Superior temporal gyrus (tissue), 1 donor: Measurements from ENCODE around the gene CNPY1.
"Not testable (repeated sequence)": the region's sequence is repeated elsewhere in the genome, so short reads cannot be mapped to it uniquely, and the experiment has no call there.

ENCODE experiments used
- DNase-seq: peaks from one replicate; pipeline ENCODE4 v3.0.0-alpha.2; 2016; ENCODE audit errors: extremely low spot score

CNPY1 gene

DNA sequence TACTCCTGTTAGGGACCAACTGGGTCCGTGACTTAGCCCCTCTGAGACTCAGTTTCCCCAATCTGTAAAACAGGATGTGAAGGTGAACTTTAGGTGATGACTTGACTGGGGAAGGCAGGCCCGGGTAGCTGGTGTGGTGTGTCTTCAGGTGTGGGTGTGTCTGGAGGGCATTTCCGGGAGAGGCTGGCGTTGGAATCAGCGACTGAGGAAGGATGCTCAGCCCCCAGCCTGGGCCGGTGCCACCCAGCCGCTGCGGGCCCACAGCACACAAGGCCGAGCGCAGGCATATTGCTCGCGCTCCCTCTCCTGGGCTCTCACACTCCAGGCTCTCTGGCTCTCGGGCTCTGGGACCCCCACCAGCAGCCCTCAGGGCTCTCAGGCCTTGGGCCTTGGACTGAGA lies 31.7 kb upstream of the CNPY1 start:
- DNase-seq: no peak

DNA sequence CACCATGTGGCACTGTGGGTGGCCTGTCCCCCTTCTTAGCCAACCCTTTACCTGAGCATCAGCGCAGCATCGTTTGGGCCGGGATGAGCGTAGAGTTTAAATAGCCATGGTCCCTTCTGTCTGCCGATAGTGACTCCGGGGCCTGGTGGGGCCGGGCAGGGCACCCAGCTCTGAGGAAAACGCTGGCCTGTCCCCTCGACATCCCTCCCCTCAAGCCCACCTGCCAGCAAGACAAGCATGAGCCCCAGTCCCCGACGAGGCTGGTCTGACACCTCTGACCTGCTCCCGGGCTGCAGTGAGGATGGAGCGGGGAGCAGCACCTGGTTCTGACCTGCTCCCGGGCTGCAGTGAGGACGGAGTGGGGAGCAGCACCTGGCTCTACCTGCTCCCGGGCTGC lies 31.1 kb upstream of the CNPY1 start:
- no peak for DNase-seq

DNA sequence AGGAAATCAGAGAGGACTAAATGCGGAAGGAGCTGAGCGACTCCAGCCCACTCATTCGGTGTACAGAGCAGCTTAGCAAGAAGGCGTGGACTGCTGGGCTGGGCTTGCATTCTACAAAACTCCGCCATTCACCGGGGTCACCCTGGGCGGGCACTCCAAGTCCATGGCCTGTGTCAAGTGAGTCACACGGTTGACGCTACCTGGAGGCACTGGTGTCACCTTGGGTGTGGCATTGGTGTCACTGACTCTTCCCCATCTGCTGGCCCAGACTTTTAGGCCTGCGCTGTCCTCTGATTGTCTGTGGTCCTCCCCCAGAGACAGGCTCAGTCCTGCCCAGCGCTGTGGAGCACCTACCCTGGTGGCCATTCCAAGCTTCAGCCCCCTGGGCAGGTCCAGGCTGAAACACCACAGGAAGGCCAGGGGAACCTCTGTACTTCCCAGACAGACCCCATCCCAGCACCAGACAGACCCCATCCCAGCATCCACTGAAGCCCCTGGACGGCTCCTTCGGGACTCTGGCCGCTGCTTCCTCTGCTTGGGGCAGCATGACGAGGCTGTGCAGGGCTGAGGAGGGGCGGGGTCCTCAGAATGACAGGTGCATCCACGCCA lies 30.6 kb upstream of the CNPY1 start:
- DNase-seq: no peak

DNA sequence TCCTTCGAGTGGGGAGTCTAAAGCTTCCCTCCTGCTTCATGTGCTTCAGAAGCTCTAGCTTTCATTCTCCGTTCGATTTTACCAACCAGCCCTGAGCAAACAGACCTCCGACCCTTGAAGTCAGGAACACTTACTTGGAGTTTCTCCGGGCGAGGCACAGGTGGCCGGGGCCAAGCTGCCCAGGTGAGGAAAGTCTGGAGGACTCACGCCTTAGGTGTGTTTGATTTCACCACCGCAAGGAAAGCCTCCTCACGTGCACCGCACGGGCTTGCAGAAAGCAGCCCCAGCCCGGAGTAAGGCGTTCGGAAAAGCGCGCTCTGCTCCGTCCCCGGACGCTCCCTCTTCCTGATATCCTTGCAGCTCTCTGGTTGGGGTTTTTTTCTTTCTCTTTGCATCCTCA lies 30.1 kb upstream of the CNPY1 start:
- no peak for DNase-seq

DNA sequence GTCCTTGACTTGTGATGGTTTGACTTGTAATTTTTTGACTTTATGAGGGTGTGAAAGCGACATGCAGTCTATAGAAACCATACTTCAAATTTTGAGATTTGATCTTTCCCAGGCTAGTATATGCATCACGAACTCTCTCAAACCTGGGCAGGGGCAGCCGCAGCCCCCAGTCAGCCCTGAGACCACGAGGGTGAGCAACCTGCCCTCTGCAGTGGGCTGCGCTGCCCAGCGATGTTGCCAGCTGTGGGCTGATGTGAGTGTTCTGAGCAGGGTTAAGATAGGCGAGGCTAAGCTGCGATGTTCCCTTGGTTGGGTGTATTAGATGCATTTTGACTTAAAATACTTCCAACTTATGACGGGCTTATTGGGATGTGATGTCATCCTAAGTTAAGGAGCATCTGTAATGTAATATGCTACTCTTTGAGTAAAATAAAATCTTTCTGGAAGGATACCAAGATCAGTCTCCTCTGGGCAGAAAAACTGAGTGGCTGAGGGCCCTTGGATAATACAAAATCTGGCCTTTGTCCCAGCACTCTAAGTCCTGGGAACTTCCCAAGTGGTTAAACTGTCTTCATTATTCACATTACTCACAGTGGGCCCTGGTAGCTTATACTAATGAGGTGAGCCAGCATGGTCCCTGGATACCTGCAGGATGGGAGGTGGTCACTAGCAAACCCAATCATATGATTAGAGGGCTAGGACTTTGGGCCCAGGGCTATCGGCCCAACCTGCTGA lies 28.4 kb upstream of the CNPY1 start:
- DNase-seq: no peak

DNA sequence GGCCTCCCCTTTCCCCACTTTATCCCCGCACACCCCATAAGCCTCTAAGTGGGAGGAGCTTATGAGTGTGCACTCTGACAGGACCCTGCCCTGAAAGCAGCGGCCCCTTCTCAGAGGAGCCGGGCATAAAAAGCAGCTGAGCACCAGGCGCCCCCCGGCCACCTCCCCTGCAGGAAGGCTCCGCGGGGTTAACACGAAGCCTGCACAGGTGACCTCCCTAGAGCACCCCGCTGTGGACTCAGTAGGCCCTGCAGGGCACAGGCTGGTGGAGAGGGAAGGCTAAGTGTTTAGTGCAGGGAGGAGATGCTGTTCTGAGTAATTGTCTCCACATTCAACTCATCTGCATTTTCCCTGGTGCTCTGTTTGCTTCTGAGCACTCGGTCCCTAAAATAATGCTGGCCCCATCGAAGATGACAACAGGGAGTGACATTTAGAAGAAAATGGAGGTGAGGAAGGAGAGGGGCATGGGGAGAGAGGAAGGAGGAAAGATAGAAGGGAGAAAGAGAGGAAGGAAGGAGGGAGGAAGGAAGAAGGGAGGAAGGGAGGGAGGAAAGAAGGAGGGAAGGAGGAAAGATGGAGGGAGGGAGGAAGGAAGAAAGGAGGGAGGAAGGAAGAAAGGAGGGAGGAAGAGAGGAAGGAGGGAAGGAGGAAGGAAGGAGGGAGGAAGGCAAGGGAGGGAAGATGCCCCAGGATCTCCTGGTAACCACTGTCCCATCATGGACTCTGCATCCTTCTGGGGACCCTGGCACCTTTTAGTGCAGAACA lies 25.4 kb upstream of the CNPY1 start:
- no peak for DNase-seq

DNA sequence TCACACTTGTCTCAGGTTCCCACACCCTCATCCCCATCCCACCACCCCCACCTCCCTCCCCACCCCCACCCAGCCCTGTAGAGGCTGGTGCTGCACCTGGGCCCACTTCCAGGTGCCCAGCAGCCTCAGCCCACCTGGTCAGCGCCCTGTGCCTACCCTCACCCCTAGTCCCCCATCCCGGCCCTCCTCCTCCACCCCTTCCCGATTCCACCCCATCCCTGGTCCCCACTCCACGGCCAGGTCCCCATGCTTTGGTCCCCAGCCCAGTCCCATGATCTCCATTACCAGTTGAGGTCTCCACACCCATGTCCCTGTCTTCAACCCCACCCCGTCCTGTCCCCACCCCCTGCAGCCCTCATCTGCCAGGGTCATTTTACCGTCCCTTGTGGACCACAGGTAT lies 24.6 kb upstream of the CNPY1 start:
- no peak for DNase-seq

DNA sequence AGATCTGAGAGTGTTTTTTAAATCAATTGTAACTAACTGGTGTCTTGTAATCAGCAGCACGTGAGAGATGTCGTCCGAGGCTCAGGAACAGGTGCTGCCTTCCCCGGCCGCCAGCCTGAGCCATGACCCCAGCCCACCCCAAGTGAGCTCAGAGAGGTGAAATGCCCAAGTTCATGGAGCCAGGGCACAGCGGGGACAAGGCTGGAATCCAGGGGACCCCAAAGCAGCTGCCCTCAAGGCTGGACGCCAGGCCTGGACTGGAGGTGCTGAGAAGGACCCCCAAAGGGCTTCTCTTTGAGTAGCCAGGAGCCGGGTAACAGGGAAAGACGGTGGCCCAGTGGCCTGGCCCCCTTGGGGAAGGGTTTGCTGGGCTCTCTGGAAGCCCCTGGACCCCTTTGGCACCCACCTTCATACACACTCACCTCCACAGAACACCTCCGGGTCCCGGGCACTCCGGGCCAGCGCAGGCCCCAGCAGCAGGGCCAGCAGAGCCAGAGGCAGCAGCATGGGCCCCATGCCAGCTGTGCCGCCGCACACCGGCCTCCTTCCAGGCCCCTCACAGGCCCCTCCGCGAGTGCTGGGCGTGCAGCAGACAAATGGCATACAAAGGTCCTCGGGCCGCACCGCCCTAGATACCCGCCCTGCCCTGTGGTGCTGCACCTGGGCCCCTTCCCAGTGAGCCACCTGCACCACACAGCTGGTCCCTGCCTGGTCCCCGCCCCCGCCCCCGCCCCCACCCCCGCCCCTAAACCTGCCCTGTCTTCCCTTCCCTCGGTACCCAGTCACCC lies 24.0 kb upstream of the CNPY1 start:
- DNase-seq: no peak

DNA sequence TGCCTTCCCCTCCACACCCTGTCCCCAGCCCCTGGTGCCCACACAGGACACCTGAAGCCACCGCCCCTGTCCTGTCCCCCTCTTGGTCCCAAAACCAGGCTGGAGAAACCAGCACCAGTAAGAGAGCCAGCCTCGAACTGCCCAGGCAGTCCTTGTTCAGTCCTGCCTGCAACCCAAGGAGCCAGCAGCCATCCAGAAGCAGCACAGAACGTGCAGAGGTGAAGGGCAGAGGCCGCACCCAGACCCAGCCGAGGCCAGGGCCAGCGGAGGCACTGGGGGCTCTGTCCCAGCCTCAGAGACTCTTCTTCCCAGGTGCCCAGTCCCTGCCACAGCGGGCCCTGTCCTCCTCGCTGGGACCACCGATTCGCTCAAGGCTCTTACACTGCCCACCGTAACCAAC lies 23.3 kb upstream of the CNPY1 start:
- no peak for DNase-seq

DNA sequence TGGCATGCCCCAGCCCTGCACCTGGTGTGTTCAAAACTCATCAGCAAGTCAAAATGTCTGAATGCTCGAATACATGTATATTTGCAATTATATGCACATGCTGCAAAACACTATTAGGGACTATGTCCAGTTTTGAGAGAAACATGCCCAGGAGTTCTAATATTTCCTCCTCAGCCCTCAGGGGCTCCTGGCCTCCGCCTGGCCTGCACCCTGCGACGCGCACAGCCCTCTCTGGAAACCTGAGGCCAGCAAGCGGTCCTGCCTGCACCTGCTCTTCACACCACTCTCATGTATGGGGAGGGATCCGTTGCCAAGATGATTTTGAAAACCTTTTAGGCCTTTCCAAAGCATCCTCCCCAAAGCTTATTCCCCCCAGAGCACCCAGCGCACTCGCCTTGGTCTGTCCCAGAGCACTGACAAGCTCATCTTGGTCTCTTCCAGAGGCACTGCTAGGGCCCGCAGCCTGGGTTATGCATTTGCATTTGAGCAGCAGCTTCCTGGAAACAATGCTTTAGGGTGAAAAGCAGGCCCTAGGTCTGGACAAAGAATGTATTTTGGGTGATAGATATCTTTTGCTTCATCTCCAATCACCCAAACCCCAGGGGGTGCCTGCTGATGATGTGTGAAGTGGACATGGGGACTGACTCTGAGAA lies 22.6 kb upstream of the CNPY1 start:
- DNase-seq: no peak

DNA sequence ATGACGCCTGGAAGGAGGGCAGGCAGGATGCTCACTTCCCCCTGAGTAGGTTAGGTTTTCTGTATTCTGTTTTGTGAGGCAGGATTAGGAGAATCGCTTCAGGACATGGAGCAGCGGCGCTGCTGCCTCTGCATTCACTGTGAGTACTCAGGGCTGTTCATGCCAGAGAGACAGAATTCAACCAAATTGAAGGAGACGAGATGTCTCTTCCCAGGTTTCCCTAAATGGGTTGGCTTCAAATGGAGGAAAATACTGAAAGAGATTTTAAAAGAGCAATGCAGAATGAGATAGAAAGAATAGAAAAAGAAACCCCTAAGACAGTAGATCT lies 21.9 kb upstream of the CNPY1 start:
- no peak for DNase-seq

DNA sequence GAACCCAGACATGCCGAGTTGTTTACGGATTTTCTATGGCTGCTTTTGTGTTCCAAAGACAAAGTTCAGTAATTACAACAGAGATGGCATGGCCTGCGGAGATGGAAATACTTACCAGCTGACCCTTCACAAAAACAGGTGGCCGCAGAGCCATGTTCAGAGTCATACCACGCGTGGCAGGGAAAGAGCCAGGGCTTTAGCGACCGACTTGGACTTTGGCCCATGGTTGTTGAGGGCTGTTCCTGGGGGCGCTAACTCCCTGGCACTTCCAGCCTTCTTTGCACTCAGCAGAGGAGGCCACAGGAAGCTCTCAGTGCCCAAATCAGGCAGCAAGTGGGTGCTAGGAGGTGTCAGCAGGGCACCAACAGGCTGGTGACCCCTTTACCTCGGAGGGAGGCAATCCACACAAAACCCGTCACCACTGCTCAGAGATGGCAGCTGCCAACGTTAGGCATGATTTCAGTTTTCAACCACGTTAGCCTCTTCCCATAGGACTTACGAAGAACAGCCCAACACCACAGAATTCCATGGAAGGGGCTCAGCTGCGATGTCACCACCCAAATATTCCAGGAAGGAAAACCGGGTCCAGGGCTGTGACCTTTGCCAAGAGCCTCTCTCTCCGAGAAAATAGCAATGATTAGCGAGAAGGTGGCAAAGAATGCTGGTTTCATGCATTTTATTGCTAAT lies 21.4 kb upstream of the CNPY1 start:
- DNase-seq: no peak

DNA sequence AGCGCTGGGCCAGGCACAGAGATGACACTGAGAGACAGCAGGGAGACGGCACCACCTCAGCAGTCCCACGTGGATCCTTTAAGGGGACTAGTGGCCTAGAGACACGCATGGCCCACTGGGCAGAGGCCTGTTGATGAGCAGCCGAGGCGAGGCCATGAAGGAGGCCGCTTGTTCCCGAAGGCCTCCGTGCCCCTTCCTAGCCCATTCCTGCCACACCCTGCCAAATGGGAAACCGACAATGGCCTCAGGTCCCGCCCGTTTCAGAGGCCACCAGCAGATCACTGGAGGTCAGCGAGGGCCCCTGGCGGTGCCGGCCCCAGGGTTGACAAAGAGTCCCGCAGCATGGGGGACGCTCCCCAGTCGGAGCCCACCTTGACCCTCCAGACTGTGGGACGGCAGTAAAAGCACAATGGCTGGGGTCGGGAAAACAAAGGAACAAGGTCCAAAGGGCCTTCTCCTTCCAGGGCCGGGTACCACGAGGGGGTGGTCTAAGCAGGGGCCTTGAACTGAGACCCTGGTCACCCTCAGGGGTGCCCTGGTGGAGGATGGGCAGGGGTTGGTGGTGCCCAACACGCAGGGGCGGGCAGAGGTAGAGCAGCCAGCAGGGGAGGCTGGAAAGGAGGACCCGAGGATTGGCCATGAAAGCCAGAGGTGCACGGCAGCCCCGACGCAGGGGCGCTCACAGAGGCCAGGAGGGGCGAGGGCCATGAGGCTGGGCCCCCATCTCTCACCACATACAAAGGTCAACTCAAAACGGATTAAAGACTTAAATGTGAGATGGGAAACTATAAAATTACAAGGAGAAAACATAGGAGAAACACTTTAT lies 19.9 kb upstream of the CNPY1 start:
- DNase-seq: no peak

DNA sequence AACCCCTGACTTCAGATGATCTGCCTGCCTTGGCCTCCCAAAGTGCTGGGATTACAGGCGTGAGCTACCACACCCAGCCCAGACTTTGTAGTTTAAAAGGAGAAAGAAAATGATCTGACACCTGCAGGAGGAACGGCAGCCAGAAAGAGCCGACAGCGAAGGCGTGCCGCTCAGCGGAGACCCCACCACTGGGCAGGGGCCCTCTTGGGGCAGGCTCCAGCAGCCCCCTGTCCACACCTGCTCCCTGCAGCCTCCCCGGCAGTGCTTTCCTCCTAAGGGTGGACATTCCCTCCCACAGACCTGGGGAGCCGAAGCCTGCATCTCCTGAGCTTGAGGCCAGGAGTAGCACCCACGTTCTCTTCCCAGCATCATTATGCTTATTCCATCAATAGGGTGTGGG lies 19.2 kb upstream of the CNPY1 start:
- no peak for DNase-seq

DNA sequence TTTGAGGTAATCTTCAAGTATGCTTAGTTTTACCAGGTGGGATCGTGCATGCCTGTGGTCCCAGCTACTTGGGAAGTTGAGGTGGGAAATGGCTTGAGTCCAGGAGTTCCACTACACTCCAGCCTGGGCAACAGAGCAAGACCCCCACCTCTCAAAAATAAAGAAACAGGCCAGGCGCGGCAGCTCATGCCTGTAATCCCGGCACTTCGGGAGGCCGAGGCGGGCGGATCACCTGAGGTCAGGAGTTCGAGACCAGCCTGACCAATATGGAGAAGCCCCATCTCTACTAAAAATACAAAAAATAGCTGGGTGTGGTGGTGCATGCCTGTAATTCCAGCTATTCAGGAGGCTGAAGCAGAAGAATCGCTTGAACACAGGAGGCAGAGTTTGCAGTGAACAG lies 16.6 kb upstream of the CNPY1 start:
- DNase-seq: not testable (repeated sequence)

DNA sequence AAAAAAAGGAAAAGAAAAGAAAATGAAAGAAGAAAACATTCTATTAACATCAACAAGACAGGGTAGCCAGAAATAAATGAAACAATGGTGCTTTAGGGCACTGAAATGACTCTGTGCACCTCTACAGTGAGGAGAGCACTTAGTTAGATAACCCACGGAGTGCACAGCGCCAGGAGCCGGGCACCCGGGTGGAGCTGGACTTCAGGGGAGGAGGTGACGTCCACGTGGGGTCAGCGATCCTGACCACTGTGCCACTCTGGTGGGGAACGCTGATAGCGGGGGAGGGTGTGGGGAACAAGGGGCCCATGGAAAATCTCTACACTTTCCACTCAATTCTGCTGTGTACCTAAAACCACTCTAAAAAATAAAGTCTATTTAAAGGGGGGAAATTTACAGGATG lies 15.7 kb upstream of the CNPY1 start:
- no peak for DNase-seq

DNA sequence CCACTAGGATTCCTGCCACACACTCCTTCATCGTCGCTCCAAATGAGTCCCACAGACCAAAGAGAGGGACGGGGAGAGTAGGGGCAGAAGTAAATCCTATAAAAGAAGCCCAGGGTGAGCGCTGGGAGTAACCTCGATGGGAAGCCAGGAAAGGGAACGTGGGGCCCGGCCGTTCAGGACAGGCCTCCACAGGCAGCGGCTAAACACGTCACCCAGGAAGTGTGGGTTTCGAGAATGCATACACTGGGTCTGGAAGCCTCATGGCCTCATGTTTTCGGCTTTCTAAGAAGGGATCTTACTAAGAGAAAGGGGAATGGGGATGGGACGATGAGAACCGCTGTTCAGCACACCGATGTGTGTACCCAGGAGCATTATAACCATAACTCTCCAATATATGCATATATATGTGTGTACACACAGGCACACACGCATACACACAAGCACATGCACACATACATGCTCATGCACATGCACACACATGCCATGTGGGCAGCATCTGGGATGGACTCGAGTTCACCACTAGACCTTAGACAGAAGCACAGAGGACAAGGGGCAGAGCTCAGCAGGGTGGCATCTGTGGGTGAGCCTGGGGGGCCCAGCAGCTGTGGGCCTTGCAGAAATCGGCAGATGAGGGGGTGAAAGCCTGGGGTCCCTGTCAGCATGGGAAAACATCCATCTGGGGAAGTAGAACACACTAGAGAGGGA lies 14.8 kb upstream of the CNPY1 start:
- DNase-seq: no peak

DNA sequence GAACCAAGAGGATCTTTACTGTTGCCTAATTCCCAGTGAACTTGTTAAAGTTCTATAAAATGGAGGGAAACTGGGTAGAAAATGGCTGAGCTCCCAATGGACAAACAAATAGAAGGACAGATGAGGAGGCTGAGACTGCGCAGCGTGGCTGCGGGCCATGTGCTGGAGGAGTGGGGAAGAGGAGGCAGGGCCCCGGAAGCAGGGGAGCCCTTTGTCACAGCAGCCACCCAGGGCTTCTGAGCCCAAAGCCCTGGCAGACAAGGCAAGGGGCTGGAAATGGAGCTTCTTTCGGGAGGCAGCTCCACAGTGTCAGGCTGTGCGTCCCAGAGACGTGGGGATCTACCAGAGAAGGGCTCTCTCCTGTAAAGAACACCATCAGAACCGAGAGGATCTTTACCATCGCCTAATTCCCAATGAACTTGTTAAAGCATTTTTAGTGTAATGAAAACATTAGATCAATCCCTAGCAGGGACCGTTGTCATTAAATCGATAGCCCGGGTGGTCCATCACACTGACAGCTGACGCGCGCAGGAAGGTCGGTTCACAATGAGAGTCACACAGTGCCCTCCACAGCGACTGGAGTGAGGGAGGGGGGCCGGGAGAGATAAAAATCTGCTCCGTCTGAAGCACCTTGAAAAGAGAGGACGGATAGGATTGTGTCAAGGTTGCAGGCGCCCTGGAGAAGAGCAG lies 14.0 kb upstream of the CNPY1 start:
- DNase-seq: no peak

DNA sequence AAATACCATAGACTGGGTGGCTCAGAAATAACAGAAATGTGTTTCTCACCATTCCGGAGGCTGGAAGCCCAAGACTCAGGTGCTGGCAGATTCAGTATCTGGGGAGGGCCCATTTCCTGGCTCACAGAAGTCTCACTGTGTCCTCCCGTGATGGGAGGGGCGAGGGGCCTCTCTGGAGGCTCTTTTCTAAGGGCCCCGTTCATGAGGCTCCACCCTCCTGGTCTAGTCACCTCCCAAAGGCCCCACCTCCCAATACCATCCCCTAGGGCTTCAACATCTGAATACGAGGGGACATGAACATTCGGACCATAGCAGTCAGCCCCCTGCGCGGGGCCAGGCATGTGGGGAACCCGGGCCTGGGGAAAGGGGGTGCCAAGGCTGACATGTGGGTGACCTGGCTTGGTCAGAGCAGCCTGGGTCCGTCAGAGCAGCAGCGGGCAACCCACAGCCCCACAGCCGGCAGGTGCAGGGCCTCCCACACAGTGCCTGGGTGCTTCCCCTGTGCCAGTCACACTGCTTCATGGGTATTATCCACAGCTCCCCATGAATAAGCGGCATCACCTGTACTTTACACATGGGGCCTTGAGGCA lies 13.3 kb upstream of the CNPY1 start:
- no peak for DNase-seq
